ENCODE measurements around the gene LRMDA. TPM values are rescaled to one million over a fixed set of nuclear protein-coding genes. Genes with fewer than 3 reads are reported as not detected.
"Not testable (repeated sequence)": the region's sequence is repeated elsewhere in the genome, so short reads cannot be mapped to it uniquely, and the experiment has no call there.

LRMDA gene
- total RNA-seq, 1 experiment from 2014 or later: not detected

DNA sequence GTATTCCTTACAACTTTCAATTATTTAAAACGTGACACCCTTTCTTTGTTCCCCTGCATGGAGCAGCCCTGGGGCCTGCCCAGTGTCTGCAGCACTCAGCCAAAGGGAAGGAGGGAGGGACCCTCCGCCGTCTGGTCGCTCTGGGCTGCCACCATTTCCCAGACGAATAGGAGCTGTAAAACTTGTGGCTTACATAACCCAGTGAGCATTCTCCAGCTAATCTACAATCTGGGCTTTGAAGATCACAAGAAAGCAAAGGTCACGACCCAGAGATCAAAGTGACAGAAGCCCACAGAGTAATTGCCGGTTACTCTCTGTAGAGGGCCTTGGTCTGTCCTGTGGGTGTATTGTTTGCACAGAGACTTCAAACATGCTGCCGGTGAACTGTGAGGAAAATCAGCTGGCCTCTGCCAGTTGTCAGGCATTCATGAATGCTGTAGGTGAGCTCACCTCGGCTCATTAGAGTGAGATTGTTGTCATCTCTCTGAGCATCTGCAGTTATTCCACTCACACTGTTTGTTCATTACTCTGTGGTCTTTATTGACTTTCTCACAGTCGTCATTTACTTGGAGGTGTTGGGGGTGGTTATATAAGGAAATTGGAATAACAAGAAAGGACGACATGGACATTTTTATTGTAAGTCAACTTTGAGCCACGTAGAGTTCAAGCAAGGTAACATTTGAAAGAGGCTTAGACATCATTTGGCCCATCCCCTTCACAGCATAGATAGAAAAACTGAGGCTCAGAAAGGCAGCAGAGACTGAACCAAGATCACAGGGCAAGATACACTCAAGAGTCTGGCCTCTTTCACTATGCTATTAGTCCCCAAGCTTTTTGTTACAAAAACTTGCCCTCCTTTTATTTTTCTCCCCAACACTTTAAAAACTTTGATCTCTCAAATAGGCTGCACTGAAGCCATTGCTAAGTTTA, 619.8 kb downstream of the LRMDA start:
- no peak overlapping the region for H3K27ac ChIP-seq (ENCODE audit: low read length)
- no peaks in the 10 kb centered on the region for H3K4me1 ChIP-seq (ENCODE audit: low read length)
- no peak overlapping the region for H3K9ac ChIP-seq (ENCODE audit: low read length)
- no peak overlapping the region for H2AFZ ChIP-seq (ENCODE audit: low read length)
- no peaks in the 10 kb centered on the region for H3K27me3 ChIP-seq (ENCODE audit: low read length)
- no peak overlapping the region for H3K4me3 ChIP-seq (ENCODE audit: low read length)
- H3K9me3 ChIP-seq (ENCODE audit: low read length): no peaks in the 10 kb centered on the region; the same call in 1 of the 2 replicates
- no peak overlapping the region for H3K4me2 ChIP-seq (ENCODE audit: low read depth, low read length, poor library complexity, severe bottlenecking)
- no peaks in the 10 kb centered on the region for H3K79me2 ChIP-seq (ENCODE audit: low read length)
- H4K20me1 ChIP-seq (ENCODE audit: insufficient read depth, low read depth, low read length): no peaks in the 10 kb centered on the region
- H3K36me3 ChIP-seq (ENCODE audit: insufficient read depth, low read length): no peaks in the 10 kb centered on the region
- no peaks in the 10 kb centered on the region for H3K9me2 ChIP-seq (replicated peaks; ENCODE audit: insufficient read depth, low read length)
- no peak for DNase-seq

- Histone ChIP-seq H3K79me2 (ENCODE audit: low read length) (no peaks in the 10 kb centered on the region), H4K20me1 (ENCODE audit: insufficient read depth, low read depth, low read length) (no peaks in the 10 kb centered on the region), H3K4me2 (ENCODE audit: low read depth, low read length, poor library complexity, severe bottlenecking) (no peak overlapping the region), H3K4me1 (ENCODE audit: low read length) (no peaks in the 10 kb centered on the region), H3K9ac (ENCODE audit: low read length) (no peak overlapping the region), H3K27me3 (ENCODE audit: low read length) (no peaks in the 10 kb centered on the region), H3K36me3 (ENCODE audit: insufficient read depth, low read length) (no peaks in the 10 kb centered on the region), H3K4me3 (ENCODE audit: low read length) (no peak overlapping the region), H3K9me2 (replicated peaks; ENCODE audit: insufficient read depth, low read length) (no peaks in the 10 kb centered on the region), H3K9me3 (ENCODE audit: low read length) (no peaks in the 10 kb centered on the region; the same call in 1 of the 2 replicates), H2AFZ (ENCODE audit: low read length) (no peak overlapping the region), H3K27ac (ENCODE audit: low read length) (no peak overlapping the region)
- DNase-seq: no peak
Measured at GRCh38 chr10:76052682-76053503, 621.5 kb downstream of the LRMDA start.

- Histone ChIP-seq H3K4me2 (ENCODE audit: low read depth, low read length, poor library complexity, severe bottlenecking) (no peak overlapping the region), H3K27me3 (ENCODE audit: low read length) (no peaks in the 10 kb centered on the region), H3K9ac (ENCODE audit: low read length) (no peak overlapping the region), H4K20me1 (ENCODE audit: insufficient read depth, low read depth, low read length) (no peaks in the 10 kb centered on the region), H3K4me3 (ENCODE audit: low read length) (no peak overlapping the region), H2AFZ (ENCODE audit: low read length) (no peak overlapping the region), H3K4me1 (ENCODE audit: low read length) (no peaks in the 10 kb centered on the region), H3K27ac (ENCODE audit: low read length) (no peak overlapping the region), H3K9me3 (ENCODE audit: low read length) (no peaks in the 10 kb centered on the region; the same call in 1 of the 2 replicates), H3K9me2 (replicated peaks; ENCODE audit: insufficient read depth, low read length) (no peaks in the 10 kb centered on the region), H3K79me2 (ENCODE audit: low read length) (no peaks in the 10 kb centered on the region), H3K36me3 (ENCODE audit: insufficient read depth, low read length) (no peaks in the 10 kb centered on the region)
- DNase-seq: no peak
Measured at GRCh38 chr10:76055466-76055865, 624.0 kb downstream of the LRMDA start.

- no peaks in the 10 kb centered on the region for H3K4me1 ChIP-seq (ENCODE audit: low read length)
- no peaks in the 10 kb centered on the region for H3K79me2 ChIP-seq (ENCODE audit: low read length)
- no peaks in the 10 kb centered on the region for H3K36me3 ChIP-seq (ENCODE audit: insufficient read depth, low read length)
- H3K4me3 ChIP-seq (ENCODE audit: low read length): no peak overlapping the region
- no peak overlapping the region for H3K4me2 ChIP-seq (ENCODE audit: low read depth, low read length, poor library complexity, severe bottlenecking)
- no peak overlapping the region for H2AFZ ChIP-seq (ENCODE audit: low read length)
- H3K9ac ChIP-seq (ENCODE audit: low read length): no peak overlapping the region
- no peaks in the 10 kb centered on the region for H4K20me1 ChIP-seq (ENCODE audit: insufficient read depth, low read depth, low read length)
- no peaks in the 10 kb centered on the region for H3K27me3 ChIP-seq (ENCODE audit: low read length)
- no peak for DNase-seq
- H3K9me2 ChIP-seq (replicated peaks; ENCODE audit: insufficient read depth, low read length): no peaks in the 10 kb centered on the region
- H3K27ac ChIP-seq (ENCODE audit: low read length): no peak overlapping the region
- no peaks in the 10 kb centered on the region; the same call in 1 of the 2 replicates for H3K9me3 ChIP-seq (ENCODE audit: low read length)
Measured at GRCh38 chr10:76055963-76056362, 624.5 kb downstream of the LRMDA start.

- H3K79me2 ChIP-seq (ENCODE audit: low read length); H3K9me3 ChIP-seq (ENCODE audit: low read length); H3K27me3 ChIP-seq (ENCODE audit: low read length); H2AFZ ChIP-seq (ENCODE audit: low read length); H3K4me1 ChIP-seq (ENCODE audit: low read length); H4K20me1 ChIP-seq (ENCODE audit: insufficient read depth, low read depth, low read length); H3K4me2 ChIP-seq (ENCODE audit: low read depth, low read length, poor library complexity, severe bottlenecking); H3K36me3 ChIP-seq (ENCODE audit: insufficient read depth, low read length); H3K9ac ChIP-seq (ENCODE audit: low read length); DNase-seq; H3K27ac ChIP-seq (ENCODE audit: low read length); H3K4me3 ChIP-seq (ENCODE audit: low read length); H3K9me2 ChIP-seq (replicated peaks; ENCODE audit: insufficient read depth, low read length): not testable (repeated sequence)
Measured at GRCh38 chr10:76060993-76061392, 629.6 kb downstream of the LRMDA start.

DNA sequence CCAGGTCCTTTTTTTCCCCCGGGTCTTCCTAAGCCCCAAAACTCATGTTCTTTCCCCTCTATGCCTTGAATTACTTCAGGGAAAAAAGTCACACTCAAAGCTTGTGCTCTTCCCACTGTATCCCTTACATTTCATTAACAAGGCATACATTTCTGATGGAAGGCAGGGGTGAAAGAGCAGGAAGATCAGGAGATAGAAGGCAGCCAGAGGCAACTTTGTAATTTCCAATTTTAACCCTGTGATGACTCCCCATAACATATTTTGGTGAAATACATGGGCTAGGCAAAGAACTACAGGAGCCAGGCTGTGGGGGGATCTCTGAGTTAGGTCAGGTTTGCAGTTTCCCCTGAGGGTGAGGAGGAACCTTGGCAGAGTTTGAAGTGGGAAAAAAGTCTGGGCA, 635.0 kb downstream of the LRMDA start:
- Histone ChIP-seq H3K79me2 (ENCODE audit: low read length) (no peaks in the 10 kb centered on the region), H4K20me1 (ENCODE audit: insufficient read depth, low read depth, low read length) (no peaks in the 10 kb centered on the region), H3K9me2 (replicated peaks; ENCODE audit: insufficient read depth, low read length) (no peaks in the 10 kb centered on the region), H2AFZ (ENCODE audit: low read length) (no peak overlapping the region), H3K4me1 (ENCODE audit: low read length) (no peaks in the 10 kb centered on the region), H3K4me3 (ENCODE audit: low read length) (no peak overlapping the region), H3K4me2 (ENCODE audit: low read depth, low read length, poor library complexity, severe bottlenecking) (no peak overlapping the region), H3K27ac (ENCODE audit: low read length) (no peak overlapping the region), H3K9ac (ENCODE audit: low read length) (no peak overlapping the region), H3K27me3 (ENCODE audit: low read length) (no peaks in the 10 kb centered on the region), H3K9me3 (ENCODE audit: low read length) (no peaks in the 10 kb centered on the region), H3K36me3 (ENCODE audit: insufficient read depth, low read length) (no peaks in the 10 kb centered on the region)
- DNase-seq: no peak

- no peak overlapping the region for H3K27ac ChIP-seq (ENCODE audit: low read length)
- H3K4me3 ChIP-seq (ENCODE audit: low read length): no peak overlapping the region
- H2AFZ ChIP-seq (ENCODE audit: low read length): no peak overlapping the region
- no peaks in the 10 kb centered on the region for H4K20me1 ChIP-seq (ENCODE audit: insufficient read depth, low read depth, low read length)
- no peak overlapping the region for H3K4me2 ChIP-seq (ENCODE audit: low read depth, low read length, poor library complexity, severe bottlenecking)
- H3K36me3 ChIP-seq (ENCODE audit: insufficient read depth, low read length): no peaks in the 10 kb centered on the region
- no peak overlapping the region for H3K9ac ChIP-seq (ENCODE audit: low read length)
- H3K9me3 ChIP-seq (ENCODE audit: low read length): no peaks in the 10 kb centered on the region
- H3K4me1 ChIP-seq (ENCODE audit: low read length): no peaks in the 10 kb centered on the region
- DNase-seq: no peak
- no peaks in the 10 kb centered on the region for H3K79me2 ChIP-seq (ENCODE audit: low read length)
- no peaks in the 10 kb centered on the region for H3K9me2 ChIP-seq (replicated peaks; ENCODE audit: insufficient read depth, low read length)
- no peaks in the 10 kb centered on the region for H3K27me3 ChIP-seq (ENCODE audit: low read length)
Measured at GRCh38 chr10:76067447-76067846, 636.0 kb downstream of the LRMDA start.

DNA sequence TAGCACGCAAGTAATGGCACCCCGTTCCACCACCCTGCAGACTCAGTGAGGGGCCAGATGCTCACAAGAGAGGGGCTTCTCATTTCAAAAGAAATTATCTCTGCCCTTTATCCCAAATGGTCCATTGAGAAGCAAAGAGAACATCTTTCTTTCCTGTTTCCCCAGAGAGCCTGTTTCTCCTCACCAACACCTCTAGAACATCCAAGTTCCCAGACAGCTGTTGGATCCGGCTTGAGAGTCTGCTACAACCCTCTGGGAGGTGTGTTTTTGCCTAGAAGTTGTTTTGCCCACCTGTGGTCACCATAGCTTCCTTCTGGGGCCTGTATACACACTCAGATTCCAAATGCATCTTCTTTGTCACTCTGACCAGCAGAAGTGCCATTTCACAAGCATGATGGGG, 637.4 kb downstream of the LRMDA start:
- Histone ChIP-seq H3K9me2 (replicated peaks; ENCODE audit: insufficient read depth, low read length) (no peaks in the 10 kb centered on the region), H3K9me3 (ENCODE audit: low read length) (no peaks in the 10 kb centered on the region), H3K27me3 (ENCODE audit: low read length) (no peaks in the 10 kb centered on the region), H3K36me3 (ENCODE audit: insufficient read depth, low read length) (no peaks in the 10 kb centered on the region), H3K4me1 (ENCODE audit: low read length) (no peaks in the 10 kb centered on the region), H3K27ac (ENCODE audit: low read length) (no peak overlapping the region), H4K20me1 (ENCODE audit: insufficient read depth, low read depth, low read length) (no peaks in the 10 kb centered on the region), H3K9ac (ENCODE audit: low read length) (no peak overlapping the region), H2AFZ (ENCODE audit: low read length) (no peak overlapping the region), H3K4me3 (ENCODE audit: low read length) (no peak overlapping the region), H3K79me2 (ENCODE audit: low read length) (no peaks in the 10 kb centered on the region), H3K4me2 (ENCODE audit: low read depth, low read length, poor library complexity, severe bottlenecking) (no peak overlapping the region)
- no peak for DNase-seq
